ENCODE measurements around the gene SP8. TPM values are rescaled to one million over a fixed set of nuclear protein-coding genes. Genes with fewer than 3 reads are reported as not detected.

SP8 gene
- total RNA-seq, 1 donor from 2014 or later, result not detected

DNA sequence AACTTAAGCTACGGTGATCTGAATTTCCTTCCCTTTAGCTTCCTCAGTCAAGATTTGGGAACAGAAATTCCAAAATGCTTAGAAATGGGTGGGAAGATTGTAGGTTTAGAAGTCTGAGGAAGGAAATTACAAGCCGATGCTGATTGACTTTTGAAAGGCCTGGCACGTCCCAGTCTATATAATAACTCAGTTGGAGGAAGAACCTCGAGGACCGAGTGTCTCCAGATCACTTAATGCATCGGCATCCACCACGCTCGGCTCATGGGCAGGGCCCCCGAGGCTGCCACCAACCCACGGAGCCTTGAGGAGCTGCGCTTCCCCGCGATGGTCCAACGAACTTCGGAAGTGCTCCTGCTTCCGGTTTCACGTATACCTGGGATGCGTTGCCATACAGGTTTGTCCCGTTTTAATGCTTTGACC, 10.4 kb upstream of the SP8 start:
- Histone ChIP-seq H3K4me3 (ENCODE audit: low read depth, low read length) (no peak overlapping the region), H3K27me3 (ENCODE audit: control insufficient read depth, insufficient read depth, low read length) (peaks cover 64% of the 10 kb centered on the region), H3K36me3 (ENCODE audit: control insufficient read depth, insufficient read depth, low read length) (no peaks in the 10 kb centered on the region)
- no peak for DNase-seq (ENCODE audit: low read depth)
- TF ChIP-seq, protein P1, sequence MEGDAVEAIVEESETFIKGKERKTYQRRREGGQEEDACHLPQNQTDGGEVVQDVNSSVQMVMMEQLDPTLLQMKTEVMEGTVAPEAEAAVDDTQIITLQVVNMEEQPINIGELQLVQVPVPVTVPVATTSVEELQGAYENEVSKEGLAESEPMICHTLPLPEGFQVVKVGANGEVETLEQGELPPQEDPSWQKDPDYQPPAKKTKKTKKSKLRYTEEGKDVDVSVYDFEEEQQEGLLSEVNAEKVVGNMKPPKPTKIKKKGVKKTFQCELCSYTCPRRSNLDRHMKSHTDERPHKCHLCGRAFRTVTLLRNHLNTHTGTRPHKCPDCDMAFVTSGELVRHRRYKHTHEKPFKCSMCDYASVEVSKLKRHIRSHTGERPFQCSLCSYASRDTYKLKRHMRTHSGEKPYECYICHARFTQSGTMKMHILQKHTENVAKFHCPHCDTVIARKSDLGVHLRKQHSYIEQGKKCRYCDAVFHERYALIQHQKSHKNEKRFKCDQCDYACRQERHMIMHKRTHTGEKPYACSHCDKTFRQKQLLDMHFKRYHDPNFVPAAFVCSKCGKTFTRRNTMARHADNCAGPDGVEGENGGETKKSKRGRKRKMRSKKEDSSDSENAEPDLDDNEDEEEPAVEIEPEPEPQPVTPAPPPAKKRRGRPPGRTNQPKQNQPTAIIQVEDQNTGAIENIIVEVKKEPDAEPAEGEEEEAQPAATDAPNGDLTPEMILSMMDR (IDR thresholded peaks at IDR 0.05; ENCODE audit: insufficient read depth, low read length, poor library complexity, severe bottlenecking), result no peak

DNA sequence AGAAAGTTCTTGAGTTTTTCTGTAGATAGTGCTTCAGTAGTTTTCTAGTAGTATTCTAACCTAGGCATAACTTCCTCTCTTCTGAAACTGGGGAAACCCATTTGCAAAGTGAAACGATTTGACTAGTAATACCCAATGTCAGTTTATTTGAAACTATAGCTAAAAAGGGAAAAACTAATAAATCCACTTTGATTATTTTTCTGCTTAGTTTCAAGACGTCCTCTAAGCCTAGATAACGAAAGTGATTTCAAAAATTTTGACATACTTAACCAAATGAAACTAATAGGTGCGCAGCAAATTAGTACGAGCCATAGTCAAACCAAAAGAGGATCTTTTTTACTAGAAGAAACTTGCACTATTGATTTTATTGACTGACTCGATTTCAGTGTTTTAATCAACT, 9.8 kb upstream of the SP8 start:
- no peak for DNase-seq (ENCODE audit: low read depth)
- Histone ChIP-seq H3K36me3 (ENCODE audit: control insufficient read depth, insufficient read depth, low read length) (no peaks in the 10 kb centered on the region), H3K4me3 (ENCODE audit: low read depth, low read length) (no peak overlapping the region), H3K27me3 (ENCODE audit: control insufficient read depth, insufficient read depth, low read length) (peaks cover 66% of the 10 kb centered on the region)
- TF ChIP-seq, protein P1 (IDR thresholded peaks at IDR 0.05; ENCODE audit: insufficient read depth, low read length, poor library complexity, severe bottlenecking), result no peak

DNA sequence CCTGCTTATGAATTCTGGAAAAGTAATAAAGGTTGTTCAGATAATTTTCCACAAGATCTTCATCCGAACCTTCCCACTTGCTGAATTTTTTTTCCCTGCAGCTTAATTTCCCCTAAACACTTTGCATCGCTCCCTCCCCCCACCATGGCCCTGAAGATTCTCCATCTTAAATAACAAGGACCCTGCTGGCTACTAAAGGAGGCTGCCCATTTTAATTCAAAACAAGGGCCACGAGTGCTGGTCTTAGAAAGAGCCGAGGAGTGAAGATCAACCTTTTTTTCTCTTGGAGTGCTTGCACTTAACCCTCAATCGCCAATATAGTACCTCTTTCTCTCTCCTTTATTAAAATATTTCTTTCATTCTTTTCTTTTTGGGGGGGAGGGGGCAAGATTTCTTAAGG, 9.2 kb upstream of the SP8 start:
- Histone ChIP-seq H3K36me3 (ENCODE audit: control insufficient read depth, insufficient read depth, low read length) (no peaks in the 10 kb centered on the region), H3K27me3 (ENCODE audit: control insufficient read depth, insufficient read depth, low read length) (peaks cover 73% of the 10 kb centered on the region), H3K4me3 (ENCODE audit: low read depth, low read length) (no peak overlapping the region)
- TF ChIP-seq, protein P1 (IDR thresholded peaks at IDR 0.05; ENCODE audit: insufficient read depth, low read length, poor library complexity, severe bottlenecking), result no peak
- DNase-seq (ENCODE audit: low read depth), result no peak

DNA sequence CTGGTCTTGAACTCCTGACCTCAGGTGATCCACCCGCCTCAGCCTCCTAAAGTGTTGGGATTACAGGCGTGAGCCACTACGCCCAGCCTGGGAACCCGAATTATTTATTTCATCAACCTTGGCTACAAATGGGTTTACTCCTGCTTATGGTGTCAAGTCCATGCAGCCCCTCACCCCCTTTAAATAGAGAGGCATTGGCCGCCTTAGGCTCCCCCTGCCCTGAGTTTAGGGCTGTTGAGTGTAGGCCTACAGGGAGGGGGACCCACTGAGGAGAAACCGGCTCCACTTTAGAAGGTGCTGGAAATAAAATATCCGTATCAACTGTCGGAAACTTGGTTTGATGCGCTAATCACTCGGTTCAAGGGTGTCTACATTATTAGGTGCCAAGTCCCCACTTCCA, 8.7 kb upstream of the SP8 start:
- peaks cover 78% of the 10 kb centered on the region for H3K27me3 ChIP-seq (ENCODE audit: control insufficient read depth, insufficient read depth, low read length)
- H3K4me3 ChIP-seq (ENCODE audit: low read depth, low read length), result no peak overlapping the region
- TF ChIP-seq, protein P1 (IDR thresholded peaks at IDR 0.05; ENCODE audit: insufficient read depth, low read length, poor library complexity, severe bottlenecking), result no peak
- no peaks in the 10 kb centered on the region for H3K36me3 ChIP-seq (ENCODE audit: control insufficient read depth, insufficient read depth, low read length)
- no peak for DNase-seq (ENCODE audit: low read depth)

DNA sequence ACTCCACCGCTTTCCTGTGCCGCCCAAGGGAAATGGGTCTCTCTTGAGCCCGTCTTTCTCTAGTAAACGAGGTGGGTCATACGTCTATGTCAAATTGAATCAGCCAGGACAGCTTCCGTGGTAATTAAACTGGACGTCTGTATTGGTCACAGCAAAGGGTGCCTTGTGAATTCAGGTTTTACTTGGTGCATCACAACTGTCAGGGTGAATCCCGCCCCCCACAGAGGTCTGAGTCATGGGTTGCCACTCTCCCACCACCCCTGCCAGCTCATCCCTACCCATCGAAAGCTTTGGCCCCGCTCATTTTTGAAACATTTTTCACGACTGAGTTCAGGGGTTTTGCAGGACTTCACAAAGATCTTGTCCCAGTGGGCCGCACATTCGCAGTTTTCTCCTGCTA, 8.0 kb upstream of the SP8 start:
- peaks cover 80% of the 10 kb centered on the region for H3K27me3 ChIP-seq (ENCODE audit: control insufficient read depth, insufficient read depth, low read length)
- TF ChIP-seq, protein P1 (IDR thresholded peaks at IDR 0.05; ENCODE audit: insufficient read depth, low read length, poor library complexity, severe bottlenecking), result no peak

DNA sequence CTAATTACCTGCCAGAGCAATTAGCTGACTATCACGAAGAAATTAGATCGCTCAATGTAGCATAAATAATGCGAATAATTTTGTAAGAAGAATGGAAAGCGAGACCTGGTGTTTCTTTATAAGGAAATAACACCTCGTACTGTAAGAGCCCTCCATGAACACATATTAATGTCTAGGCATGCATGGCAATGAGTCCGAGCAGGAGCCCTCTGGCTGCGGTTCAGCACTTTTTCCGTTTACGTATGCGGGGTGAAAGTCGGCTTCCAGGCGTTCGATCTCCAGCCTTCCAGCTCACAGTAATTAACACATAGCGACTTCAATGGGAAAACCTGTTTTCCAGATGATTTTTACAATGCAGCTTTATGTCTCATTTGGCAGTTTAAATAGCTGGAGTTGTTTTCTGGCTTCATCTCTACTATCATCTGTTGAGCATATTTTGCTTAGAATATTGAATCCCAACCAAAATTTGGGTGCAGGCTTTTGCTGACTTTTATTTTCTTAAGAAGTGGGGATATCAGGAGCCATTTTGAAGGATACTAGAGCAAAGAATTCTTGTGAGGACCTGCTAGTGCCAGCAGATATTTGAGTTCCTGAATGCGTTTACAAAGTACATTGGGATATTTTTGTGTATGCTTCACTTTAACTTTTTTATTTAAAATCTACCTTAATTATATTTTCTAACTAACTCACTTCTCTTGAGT, 7.2 kb upstream of the SP8 start:
- no peak for DNase-seq (ENCODE audit: low read depth)
- no peak overlapping the region for H3K4me3 ChIP-seq (ENCODE audit: low read depth, low read length)
- peaks cover 81% of the 10 kb centered on the region for H3K27me3 ChIP-seq (ENCODE audit: control insufficient read depth, insufficient read depth, low read length)
- TF ChIP-seq, protein P1 (IDR thresholded peaks at IDR 0.05; ENCODE audit: insufficient read depth, low read length, poor library complexity, severe bottlenecking), result no peak
- no peaks in the 10 kb centered on the region for H3K36me3 ChIP-seq (ENCODE audit: control insufficient read depth, insufficient read depth, low read length)

More for the DNA sequence above, 8.0 kb upstream of the SP8 start:
- Histone ChIP-seq H3K4me3 (ENCODE audit: low read depth, low read length) (no peak overlapping the region), H3K36me3 (ENCODE audit: control insufficient read depth, insufficient read depth, low read length) (no peaks in the 10 kb centered on the region)
- no peak for DNase-seq (ENCODE audit: low read depth)
